Mammary epithelial cell (primary cell): ENCODE measurements around the gene PTPN23.

Source experiments
- CTCF ChIP-seq, 2 donors: IDR thresholded peaks in 1 of 2; conservative IDR thresholded peaks in 1 of 2; 2 replicates each; pipeline ENCODE4 v1.5.1; 2011 to 2012; ENCODE audit warnings: inconsistent platforms in 2 of 2, low read length in 2 of 2, mild to moderate bottlenecking in 2 of 2, control low read depth in 1 of 2, low read depth in 1 of 2; ENCODE audit not compliant: insufficient read depth in 1 of 2; ENCODE audit errors: extremely low read depth in 1 of 2
- EZH2 ChIP-seq: IDR thresholded peaks from 2 replicates; pipeline ENCODE4 v1.6.1; 2012; ENCODE audit warnings: low read length, inconsistent platforms, borderline replicate concordance

- TF ChIP-seq CTCF (conservative IDR thresholded peaks at IDR 0.05 in 1 of 2, IDR thresholded peaks at IDR 0.05 in 1 of 2; ENCODE audit: extremely low read depth in 1 of 2, insufficient read depth in 1 of 2, low read depth in 1 of 2, low read length in 2 of 2): no peak
- TF ChIP-seq EZH2: no peak
These were observed 38.0 kb upstream of the PTPN23 start for GRCh38 chr3:47342812-47343211.
